Activated T-helper 2 cell treated with anti-CD3 and anti-CD28 coated beads, Interferon-gamma antibody, Interleukin-2, Interleukin-4, amounts not matched to agents 10 μg/mL and 5 μg/mL and 100 μg/mL, durations not matched to agents 14 hours and 24 hours and 36 hours (primary cell): Measurements from ENCODE around the gene TP53BP2. TPM values are rescaled to one million over a fixed set of nuclear protein-coding genes. Genes with fewer than 3 reads are reported as not detected.
"Not testable (repeated sequence)": the region's sequence is repeated elsewhere in the genome, so short reads cannot be mapped to it uniquely, and the experiment has no call there.

Experiments
- DNase-seq: peaks from one replicate; pipeline ENCODE4 v3.0.0; 2021; ENCODE audit warnings: low spot score
- H3K27ac Mint-ChIP-seq: one replicate; pipeline ENCODE4 v1.8.0; 2021; ENCODE audit warnings: mixed read lengths
- H3K27me3 Mint-ChIP-seq: one replicate; pipeline ENCODE4 v1.8.0; 2021; ENCODE audit warnings: low read depth, mixed read lengths
- H3K36me3 Mint-ChIP-seq: one replicate; pipeline ENCODE4 v1.8.0; 2021; ENCODE audit warnings: low read depth, mixed read lengths
- H3K4me1 Mint-ChIP-seq: one replicate; pipeline ENCODE4 v1.8.0; 2021; ENCODE audit warnings: low read depth, mixed read lengths
- H3K4me3 Mint-ChIP-seq: one replicate; pipeline ENCODE4 v1.8.0; 2021; ENCODE audit warnings: low read depth, mild to moderate bottlenecking, moderate library complexity, mixed read lengths
- H3K9me3 Mint-ChIP-seq: one replicate; pipeline ENCODE4 v1.8.0; 2021; ENCODE audit warnings: mixed read lengths
- intact Hi-C: fragments of 100-400 bp; cut with micrococcal nuclease; formaldehyde crosslinking; loops from one replicate; pipeline ENCODE4 v1.15.1; 2023
- total RNA-seq: library from RNA; stranded (reverse); gene quantifications from 2 replicates; pipeline ENCODE4 v1.2.3, GENCODE V29; 2022

Gene TP53BP2
- total RNA-seq, 1 donor from 2014 or later, result 37.5 TPM

- H3K4me1 Mint-ChIP-seq, H3K27ac Mint-ChIP-seq, H3K4me3 Mint-ChIP-seq, intact Hi-C loops, H3K9me3 Mint-ChIP-seq, DNase-seq, H3K36me3 Mint-ChIP-seq: not testable (repeated sequence)
- peaks cover 40% of the 10 kb centered on the region for H3K27me3 Mint-ChIP-seq
Measured at GRCh38 chr1:223864599-223865368, 19.0 kb upstream of the TP53BP2 start.

- no peaks in the 10 kb centered on the region for H3K36me3 Mint-ChIP-seq
Measured at GRCh38 chr1:223864084-223864483, 18.3 kb upstream of the TP53BP2 start.

GRCh38 chr1:223861904-223862303 lies 16.2 kb upstream of the TP53BP2 start:
- Mint-ChIP-seq H3K27me3 (peaks cover 25% of the 10 kb centered on the region), H3K4me3 (no peak overlapping the region), H3K9me3 (no peaks in the 10 kb centered on the region)

More at GRCh38 chr1:223864084-223864483, 18.3 kb upstream of the TP53BP2 start:
- Mint-ChIP-seq H3K4me1 (no peaks in the 10 kb centered on the region), H3K4me3 (no peak overlapping the region), H3K9me3 (no peaks in the 10 kb centered on the region), H3K27ac (no peak overlapping the region), H3K27me3 (peaks cover 39% of the 10 kb centered on the region)
- intact Hi-C loops, result no loop called here
- no peak for DNase-seq

GRCh38 chr1:223860051-223860622 lies 14.4 kb upstream of the TP53BP2 start:
- Mint-ChIP-seq H3K27ac (no peak overlapping the region), H3K27me3 (peaks cover 13% of the 10 kb centered on the region), H3K36me3 (no peaks in the 10 kb centered on the region), H3K9me3 (no peaks in the 10 kb centered on the region), H3K4me1 (no peaks in the 10 kb centered on the region), H3K4me3 (no peak overlapping the region)
- intact Hi-C loops, result no loop called here
- no peak for DNase-seq

More at GRCh38 chr1:223861904-223862303, 16.2 kb upstream of the TP53BP2 start:
- Mint-ChIP-seq H3K36me3 (no peaks in the 10 kb centered on the region), H3K27ac (no peak overlapping the region), H3K4me1 (no peaks in the 10 kb centered on the region)
- intact Hi-C loops, result no loop called here
- DNase-seq, result no peak

- DNase-seq, result no peak
- Mint-ChIP-seq H3K4me1 (no peaks in the 10 kb centered on the region), H3K4me3 (no peak overlapping the region), H3K27me3 (peaks cover 13% of the 10 kb centered on the region), H3K36me3 (no peaks in the 10 kb centered on the region), H3K27ac (no peak overlapping the region), H3K9me3 (no peaks in the 10 kb centered on the region)
- intact Hi-C loops, result no loop called here
Measured at GRCh38 chr1:223859058-223859457, 13.3 kb upstream of the TP53BP2 start.

- intact Hi-C loops, result no loop called here
- no peak for DNase-seq
- no peaks in the 10 kb centered on the region for H3K9me3 Mint-ChIP-seq
- H3K4me3 Mint-ChIP-seq, result no peak overlapping the region
- no peak overlapping the region for H3K27ac Mint-ChIP-seq
- H3K27me3 Mint-ChIP-seq, result peaks cover 13% of the 10 kb centered on the region
- H3K4me1 Mint-ChIP-seq, result peaks cover 4% of the 10 kb centered on the region
- H3K36me3 Mint-ChIP-seq, result no peaks in the 10 kb centered on the region
Measured at GRCh38 chr1:223856386-223856785, 10.6 kb upstream of the TP53BP2 start.

- peaks cover 8% of the 10 kb centered on the region for H3K9me3 Mint-ChIP-seq
- intact Hi-C loops, result no loop called here
- H3K4me1 Mint-ChIP-seq, result peaks cover 4% of the 10 kb centered on the region
- DNase-seq, result no peak
- no peak overlapping the region for H3K27ac Mint-ChIP-seq
- H3K4me3 Mint-ChIP-seq, result no peak overlapping the region
- H3K27me3 Mint-ChIP-seq, result peaks cover 7% of the 10 kb centered on the region
- H3K36me3 Mint-ChIP-seq, result no peaks in the 10 kb centered on the region
Measured at GRCh38 chr1:223853748-223854147, 8.0 kb upstream of the TP53BP2 start.

GRCh38 chr1:223853275-223853674 lies 7.5 kb upstream of the TP53BP2 start:
- Mint-ChIP-seq H3K9me3 (peaks cover 11% of the 10 kb centered on the region), H3K27ac (no peak overlapping the region), H3K4me1 (peaks cover 4% of the 10 kb centered on the region), H3K4me3 (no peak overlapping the region), H3K27me3 (peaks cover 7% of the 10 kb centered on the region), H3K36me3 (no peaks in the 10 kb centered on the region)
- intact Hi-C loops, result no loop called here
- no peak for DNase-seq

- no peak for DNase-seq
- Mint-ChIP-seq H3K27me3 (peaks cover 7% of the 10 kb centered on the region), H3K4me3 (no peak overlapping the region), H3K27ac (no peak overlapping the region), H3K9me3 (peaks cover 11% of the 10 kb centered on the region), H3K36me3 (no peaks in the 10 kb centered on the region), H3K4me1 (peaks cover 12% of the 10 kb centered on the region)
- intact Hi-C loops, result no loop called here
Measured at GRCh38 chr1:223852337-223852736, 6.6 kb upstream of the TP53BP2 start.

GRCh38 chr1:223849352-223850254 lies 3.9 kb upstream of the TP53BP2 start:
- no peak for DNase-seq
- H3K4me3 Mint-ChIP-seq, result no peak overlapping the region
- peaks cover 11% of the 10 kb centered on the region for H3K9me3 Mint-ChIP-seq

GRCh38 chr1:223848536-223848935 lies 2.8 kb upstream of the TP53BP2 start:
- Mint-ChIP-seq H3K27ac (no peak overlapping the region), H3K4me1 (peaks cover 26% of the 10 kb centered on the region), H3K9me3 (peaks cover 11% of the 10 kb centered on the region), H3K4me3 (no peak overlapping the region), H3K36me3 (peaks cover 6% of the 10 kb centered on the region), H3K27me3 (peaks cover 7% of the 10 kb centered on the region)
- intact Hi-C loops, result loop anchor here (5.0 to 10.0 kb wide), 4 partner anchors 74 to 1576 kb away; partner anchors contain the start of genes FBXO28 and LBR
- no peak for DNase-seq

More at GRCh38 chr1:223849352-223850254, 3.9 kb upstream of the TP53BP2 start:
- peaks cover 4% of the 10 kb centered on the region for H3K36me3 Mint-ChIP-seq
- intact Hi-C loops, result loop anchor here (5.0 to 10.0 kb wide), 4 partner anchors 75 to 1575 kb away; partner anchors contain the start of genes FBXO28 and LBR
- H3K27ac Mint-ChIP-seq, result no peak overlapping the region
- peaks cover 7% of the 10 kb centered on the region for H3K27me3 Mint-ChIP-seq
- peaks cover 21% of the 10 kb centered on the region for H3K4me1 Mint-ChIP-seq

GRCh38 chr1:223847781-223848345 lies 2.1 kb upstream of the TP53BP2 start:
- Mint-ChIP-seq H3K4me1 (peaks cover 27% of the 10 kb centered on the region), H3K27ac (no peak overlapping the region), H3K4me3 (no peak overlapping the region)

More at GRCh38 chr1:223847781-223848345, 2.1 kb upstream of the TP53BP2 start:
- Mint-ChIP-seq H3K36me3 (peaks cover 7% of the 10 kb centered on the region), H3K9me3 (peaks cover 11% of the 10 kb centered on the region), H3K27me3 (peaks cover 7% of the 10 kb centered on the region)
- intact Hi-C loops, result loop anchor here (5.0 to 10.0 kb wide), 4 partner anchors 73 to 1577 kb away; partner anchors contain the start of genes FBXO28 and LBR
- no peak for DNase-seq
